Neuronal stem cell (in vitro differentiated cells): ENCODE data around the gene ANKRD28.

ENCODE experiments used
- DNase-seq: peaks from one replicate; pipeline ENCODE4 v3.0.0-alpha.2; 2013; ENCODE audit warnings: low spot score
- H2AFZ ChIP-seq: one replicate; pipeline ENCODE4 v1.6.1; 2013; ENCODE audit warnings: mild to moderate bottlenecking, low read length, inconsistent platforms
- H2AK5ac ChIP-seq: 2 replicates; pipeline ENCODE4 v1.6.1; 2013; ENCODE audit warnings: low read depth, mild to moderate bottlenecking, inconsistent platforms, low read length, moderate library complexity, mixed read lengths
- H2BK120ac ChIP-seq: 2 replicates; pipeline ENCODE4 v1.6.1; 2013; ENCODE audit warnings: low read depth, mild to moderate bottlenecking, inconsistent platforms, low read length, moderate library complexity, mixed read lengths
- H2BK12ac ChIP-seq: one replicate; pipeline ENCODE4 v1.6.1; 2013; ENCODE audit warnings: low read length, inconsistent platforms
- H2BK15ac ChIP-seq: 2 replicates; pipeline ENCODE4 v1.6.1; 2013; ENCODE audit warnings: mild to moderate bottlenecking, low read length, inconsistent platforms, mixed read lengths
- H2BK5ac ChIP-seq: one replicate; pipeline ENCODE4 v1.6.1; 2013; ENCODE audit warnings: inconsistent platforms, mild to moderate bottlenecking, low read length, moderate library complexity
- H3K14ac ChIP-seq: one replicate; pipeline ENCODE4 v1.6.1; 2013; ENCODE audit warnings: low read length, inconsistent platforms
- H3K18ac ChIP-seq: 2 replicates; pipeline ENCODE4 v1.6.1; 2013; ENCODE audit warnings: low read length, inconsistent platforms
- H3K23ac ChIP-seq: 2 replicates; pipeline ENCODE4 v1.6.1; 2013; ENCODE audit warnings: low read depth, mild to moderate bottlenecking, mixed read lengths, low read length, inconsistent platforms; ENCODE audit not compliant: poor library complexity
- H3K27ac ChIP-seq: replicated peaks from 3 replicates; pipeline ENCODE4 v1.5.1; 2013; ENCODE audit warnings: low read length, inconsistent platforms
- H3K27me3 ChIP-seq, 3 experiments: 2 replicates each; pipeline ENCODE4 v1.6.1; 2013; ENCODE audit warnings: low read length in 3 of 3, mild to moderate bottlenecking in 2 of 3, inconsistent platforms in 1 of 3, low read depth in 1 of 3, mixed read lengths in 1 of 3, moderate library complexity in 1 of 3; ENCODE audit not compliant: control insufficient read depth in 3 of 3, insufficient read depth in 3 of 3
- H3K36me3 ChIP-seq, 2 donors: replicated peaks in 1 of 2; 2 replicates each; pipeline ENCODE4 v1.6.1; 2013; ENCODE audit warnings: low read length in 2 of 2; ENCODE audit not compliant: control insufficient read depth in 2 of 2, insufficient read depth in 2 of 2
- H3K4ac ChIP-seq: 2 replicates; pipeline ENCODE4 v1.6.1; 2013; ENCODE audit warnings: inconsistent platforms, mild to moderate bottlenecking, low read length, moderate library complexity
- H3K4me1 ChIP-seq, 2 donors: 1 replicate in 1 of 2; 2 replicates in 1 of 2; pipeline ENCODE4 v1.6.1; 2013; ENCODE audit warnings: low read length in 2 of 2, low read depth in 1 of 2; ENCODE audit not compliant: control insufficient read depth in 2 of 2, insufficient read depth in 1 of 2
- H3K4me2 ChIP-seq: one replicate; pipeline ENCODE4 v1.6.1; 2013; ENCODE audit warnings: mild to moderate bottlenecking, low read length, inconsistent platforms; ENCODE audit not compliant: insufficient read depth, poor library complexity, severe bottlenecking
- H3K4me3 ChIP-seq, 2 donors: 2 replicates each; pipeline ENCODE4 v1.5.1; 2013; ENCODE audit warnings: low read length in 2 of 2, mild to moderate bottlenecking in 2 of 2, inconsistent platforms in 1 of 2, moderate library complexity in 1 of 2
- H3K79me1 ChIP-seq: one replicate; pipeline ENCODE4 v1.6.1; 2013; ENCODE audit warnings: low read depth, mild to moderate bottlenecking, inconsistent platforms, low read length, moderate library complexity
- H3K9ac ChIP-seq: one replicate; pipeline ENCODE4 v1.6.1; 2013; ENCODE audit warnings: mild to moderate bottlenecking, low read depth, low read length, inconsistent platforms; ENCODE audit not compliant: poor library complexity
- H3K9me3 ChIP-seq, 2 donors: replicated peaks in 1 of 2; 2 replicates each; pipeline versions ENCODE3 to v1.6.1; 2013; ENCODE audit warnings: low read length in 2 of 2, mild to moderate bottlenecking in 2 of 2, inconsistent platforms in 1 of 2, low read depth in 1 of 2, mixed read lengths in 1 of 2, moderate library complexity in 1 of 2; ENCODE audit not compliant: control insufficient read depth in 2 of 2, insufficient read depth in 1 of 2
- H4K8ac ChIP-seq: one replicate; pipeline ENCODE4 v1.6.1; 2013; ENCODE audit warnings: low read depth, mild to moderate bottlenecking, inconsistent platforms, low read length, moderate library complexity
- H4K91ac ChIP-seq: one replicate; pipeline ENCODE4 v1.6.1; 2013; ENCODE audit warnings: low read length, low read depth, mild to moderate bottlenecking, inconsistent platforms; ENCODE audit not compliant: poor library complexity
- WGBS, 2 donors: extraction: QIAGEN DNeasy Blood & Tissue Kit; methylation state at CpG; one replicate each; pipeline ENCODE4 v1.1.7; 2013; ENCODE audit warnings: missing lambda C conversion rate in 2 of 2, mixed read lengths in 1 of 2; ENCODE audit not compliant: insufficient read length in 2 of 2, insufficient replicate concordance in 1 of 2; ENCODE audit errors: extremely low coverage in 2 of 2; 5-methylcytosine and 5-hydroxymethylcytosine counted together

ANKRD28 gene

GRCh38 chr3:15656342-15656741 lies 141.4 kb downstream of the ANKRD28 start:
- H3K36me3 ChIP-seq: no peaks in the 10 kb centered on the region
- H3K9me3 ChIP-seq: peaks cover 6 to 15% of the 10 kb centered on the region in 2 donors
- no peak overlapping the region for H3K23ac ChIP-seq
- H3K4me3 ChIP-seq: no peak overlapping the region
- no peak overlapping the region for H2BK15ac ChIP-seq
- DNase-seq: no peak
- H3K27ac ChIP-seq: no peak overlapping the region
- no peak overlapping the region for H2AK5ac ChIP-seq
- H3K79me1 ChIP-seq: no peaks in the 10 kb centered on the region
- no peak overlapping the region for H2AFZ ChIP-seq
- H3K4ac ChIP-seq: no peak overlapping the region
- H3K4me2 ChIP-seq: no peak overlapping the region
- H2BK5ac ChIP-seq: no peak overlapping the region
- no peak overlapping the region for H3K18ac ChIP-seq
- H3K14ac ChIP-seq: no peak overlapping the region
- H4K8ac ChIP-seq: no peak overlapping the region
- H3K27me3 ChIP-seq: no peaks in the 10 kb centered on the region
- H4K91ac ChIP-seq: no peak overlapping the region
- H3K9ac ChIP-seq: no peak overlapping the region
- WGBS, 2 donors: no CpG with 5 or more reads among the region's 5 CpGs
- H2BK12ac ChIP-seq: no peak overlapping the region
- H3K4me1 ChIP-seq: no peaks in the 10 kb centered on the region
- H2BK120ac ChIP-seq: no peak overlapping the region

- Histone ChIP-seq H2AFZ (no peak overlapping the region), H2BK120ac (no peak overlapping the region), H3K4me1 (peaks cover 0 to under 1% of the 10 kb centered on the region in 2 donors), H3K27me3 (no peaks in the 10 kb centered on the region), H3K79me1 (no peaks in the 10 kb centered on the region), H3K23ac (no peak overlapping the region), H3K27ac (no peak overlapping the region), H4K91ac (no peak overlapping the region), H3K9ac (no peak overlapping the region), H3K9me3 (peaks cover 6 to 15% of the 10 kb centered on the region in 2 donors), H2BK15ac (no peak overlapping the region), H3K4ac (no peak overlapping the region), H2AK5ac (no peak overlapping the region), H3K18ac (no peak overlapping the region), H2BK12ac (no peak overlapping the region), H3K4me2 (no peak overlapping the region), H3K4me3 (no peak overlapping the region), H3K36me3 (no peaks in the 10 kb centered on the region), H3K14ac (no peak overlapping the region), H2BK5ac (no peak overlapping the region), H4K8ac (no peak overlapping the region)
- 100% methylated on average over 1 of the region's 9 CpGs; no CpG with 5 or more reads in 1 of the 2 donors for WGBS, 2 donors
- DNase-seq: no peak
These were observed 142.9 kb downstream of the ANKRD28 start for GRCh38 chr3:15654891-15655290.

- no peak overlapping the region for H4K91ac ChIP-seq
- no peak overlapping the region for H4K8ac ChIP-seq
- no peak overlapping the region for H2BK120ac ChIP-seq
- H3K4me2 ChIP-seq: no peak overlapping the region
- no peak overlapping the region for H2BK5ac ChIP-seq
- no peaks in the 10 kb centered on the region for H3K36me3 ChIP-seq
- no peak overlapping the region for H2AFZ ChIP-seq
- H3K18ac ChIP-seq: no peak overlapping the region
- H3K23ac ChIP-seq: no peak overlapping the region
- no peaks in the 10 kb centered on the region for H3K79me1 ChIP-seq
- H3K14ac ChIP-seq: no peak overlapping the region
- H3K4me1 ChIP-seq: peaks cover 0 to 4% of the 10 kb centered on the region in 2 donors
- peaks cover 6 to 17% of the 10 kb centered on the region in 2 donors for H3K9me3 ChIP-seq
- no peak overlapping the region for H3K9ac ChIP-seq
- no peak overlapping the region for H2BK15ac ChIP-seq
- H3K27ac ChIP-seq: no peak overlapping the region
- H3K27me3 ChIP-seq: no peaks in the 10 kb centered on the region
- no peak overlapping the region for H2AK5ac ChIP-seq
- H2BK12ac ChIP-seq: no peak overlapping the region
- H3K4ac ChIP-seq: no peak overlapping the region
- no peak overlapping the region for H3K4me3 ChIP-seq
- DNase-seq: no peak
These were observed 143.7 kb downstream of the ANKRD28 start for GRCh38 chr3:15654127-15654526.

DNA sequence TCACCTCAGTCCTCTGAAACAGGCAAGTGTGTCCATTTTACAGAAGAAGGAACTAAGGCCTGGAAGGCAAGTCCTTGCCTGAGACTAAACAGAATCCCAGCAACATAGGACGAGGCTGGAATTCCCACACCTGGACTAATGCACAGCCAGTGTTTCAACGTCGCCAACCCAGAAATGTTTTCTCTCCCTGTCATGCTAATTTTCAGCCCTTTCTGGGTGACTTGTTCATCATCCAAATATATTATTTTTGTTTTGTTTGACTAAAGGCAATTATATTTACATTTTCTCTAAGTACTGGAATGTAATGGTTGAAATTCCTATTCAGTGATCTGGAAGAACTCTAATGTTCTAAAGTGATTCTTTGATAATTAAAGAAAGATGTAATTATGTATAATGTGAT lies 144.5 kb downstream of the ANKRD28 start:
- Histone ChIP-seq H3K79me1 (no peaks in the 10 kb centered on the region), H3K23ac (no peak overlapping the region), H2AFZ (no peak overlapping the region), H3K27me3 (no peaks in the 10 kb centered on the region), H3K27ac (no peak overlapping the region), H3K36me3 (no peaks in the 10 kb centered on the region), H3K4me2 (no peak overlapping the region), H3K4me1 (peaks cover 0 to 4% of the 10 kb centered on the region in 2 donors), H4K8ac (no peak overlapping the region), H3K4me3 (no peak overlapping the region), H3K4ac (no peak overlapping the region), H2BK120ac (no peak overlapping the region), H2BK5ac (no peak overlapping the region), H3K14ac (no peak overlapping the region), H3K18ac (no peak overlapping the region), H3K9ac (peak overlapping the region; percentile 17), H2BK15ac (no peak overlapping the region), H4K91ac (no peak overlapping the region), H2AK5ac (no peak overlapping the region), H2BK12ac (no peak overlapping the region), H3K9me3 (peaks cover 6 to 18% of the 10 kb centered on the region in 2 donors)
- no peak for DNase-seq
- no CpG with 5 or more reads among the region's 3 CpGs for WGBS, 2 donors
